ENCODE measurements around the gene PACRG. TPM values are rescaled to one million over a fixed set of nuclear protein-coding genes. Genes with fewer than 3 reads are reported as not detected.

The PACRG gene
- total and polyA plus RNA-seq, 2 of the 13 experiments (the other 11 are each of a cell fraction or from before 2014, with no cell fraction given), result 0.13 TPM; not detected in 1

- POLR2A ChIA-PET, result no interaction called here
- in situ Hi-C loops (cut with HindIII; ENCODE audit: extremely low pct_ligation_motif_present, low pct_unique_long_range_greater_than_20kb), result no loop called here
Measured at GRCh38 chr6:163281634-163282033, 553.9 kb downstream of the PACRG start.

More at GRCh38 chr6:163281634-163282033, 553.9 kb downstream of the PACRG start:
- H3K4me3 ChIP-seq (replicated peaks in 1 of 3; ENCODE audit: insufficient read depth in 1 of 3, low read depth in 2 of 3, low read length in 3 of 3), result no peak overlapping the region
- H2AFZ ChIP-seq (ENCODE audit: low read length), result no peak overlapping the region
- intact Hi-C loops (cut with micrococcal nuclease; ENCODE audit: unreplicated experiment), result no loop called here
- FAIRE-seq (no peak), DNase-seq (ENCODE audit: low spot score) (no peak), ATAC-seq (no peak)
- CTCF ChIA-PET (ENCODE audit: low intra/inter-chr PET ratio, low total read pairs), result no interaction called here
- H3K79me2 ChIP-seq (ENCODE audit: insufficient read depth, low read length), result no peaks in the 10 kb centered on the region
- no peak for TF ChIP-seq ZKSCAN1 (IDR thresholded peaks at IDR 0.05; ENCODE audit: low read length)
- TF ChIP-seq ZNF609 (CRISPR knock-in tag; IDR thresholded peaks at IDR 0.05; ENCODE audit: borderline replicate concordance), result no peak
- TF ChIP-seq TBX2 (CRISPR knock-in tag; IDR thresholded peaks at IDR 0.05; ENCODE audit: borderline replicate concordance), result no peak
- TF ChIP-seq SMYD3 (CRISPR knock-in tag; IDR thresholded peaks at IDR 0.05), result no peak
- no peak for TF ChIP-seq ZNF75D (CRISPR knock-in tag; IDR thresholded peaks at IDR 0.05; ENCODE audit: borderline replicate concordance)
- TF ChIP-seq SIX4 (CRISPR knock-in tag; IDR thresholded peaks at IDR 0.05), result no peak
- TF ChIP-seq BCL6 (CRISPR knock-in tag; IDR thresholded peaks at IDR 0.05), result no peak
- TF ChIP-seq SP140L (CRISPR knock-in tag; IDR thresholded peaks at IDR 0.05; ENCODE audit: borderline replicate concordance), result no peak
- TF ChIP-seq ZNF280B (CRISPR knock-in tag; IDR thresholded peaks at IDR 0.05; ENCODE audit: borderline replicate concordance), result no peak
- no peak for TF ChIP-seq GABPA (IDR thresholded peaks at IDR 0.05; ENCODE audit: low read depth, low read length)
- TF ChIP-seq GABPA (CRISPR knock-in tag; IDR thresholded peaks at IDR 0.05; ENCODE audit: low read depth), result no peak
- TF ChIP-seq FOXA1 (IDR thresholded peaks at IDR 0.05), result no peak
- no peak for TF ChIP-seq FOXA1 (CRISPR knock-in tag; IDR thresholded peaks at IDR 0.05)
- no peak for TF ChIP-seq TOE1 (CRISPR knock-in tag; IDR thresholded peaks at IDR 0.05)
- H3K27me3 ChIP-seq (ENCODE audit: control insufficient read depth in 1 of 2, insufficient read depth in 2 of 2, low read length in 2 of 2), result no peaks in the 10 kb centered on the region
- H4K20me1 ChIP-seq (ENCODE audit: insufficient read depth, low read length), result no peaks in the 10 kb centered on the region
- no peak overlapping the region for H3K9ac ChIP-seq (ENCODE audit: insufficient read depth, low read depth, low read length)
- no peaks in the 10 kb centered on the region for H3K9me3 ChIP-seq (ENCODE audit: low read length)
- no peak overlapping the region for H3K4me2 ChIP-seq (ENCODE audit: low read depth, low read length)
- H3K4me1 ChIP-seq (ENCODE audit: insufficient read depth, low read length), result no peaks in the 10 kb centered on the region
- H3K27ac ChIP-seq (ENCODE audit: extremely low read length, insufficient read depth, low read length), result no peak overlapping the region
- no peaks in the 10 kb centered on the region for H3K36me3 ChIP-seq (replicated peaks in 1 of 2; ENCODE audit: control insufficient read depth in 1 of 2, insufficient read depth in 2 of 2, low read length in 2 of 2)
- WGBS (ENCODE audit: low lambda C conversion rate), result 66% methylated on average over 1 of the region's 1 CpG
- no TSS peak for BruUV-seq (replicated peaks)
